Progenitor cell of endocrine pancreas (in vitro differentiated cells): Measurements from ENCODE around the gene CHRND. TPM values are rescaled to one million over a fixed set of nuclear protein-coding genes. Genes with fewer than 3 reads are reported as not detected.
A peak's percentile ranks its signal among the peaks of the same experiment; 100 is the strongest.

Experiments
- DNase-seq: peaks from one replicate; pipeline ENCODE4 v3.0.0; 2021; ENCODE audit warnings: low spot score; ENCODE audit not compliant: unreplicated experiment
- H3K27ac Mint-ChIP-seq: 2 replicates; pipeline ENCODE4 v1.8.0; 2021; ENCODE audit warnings: mild to moderate bottlenecking, moderate library complexity, mixed read lengths
- H3K27me3 Mint-ChIP-seq: 2 replicates; pipeline ENCODE4 v1.8.0; 2021; ENCODE audit warnings: mixed read lengths
- H3K36me3 Mint-ChIP-seq: 2 replicates; pipeline ENCODE4 v1.8.0; 2022; ENCODE audit warnings: mixed read lengths; ENCODE audit not compliant: insufficient read depth
- H3K4me1 Mint-ChIP-seq: 2 replicates; pipeline ENCODE4 v1.8.0; 2021; ENCODE audit warnings: low read depth, mixed read lengths
- H3K4me3 Mint-ChIP-seq: 2 replicates; pipeline ENCODE4 v1.8.0; 2021; ENCODE audit warnings: low read depth, mild to moderate bottlenecking, moderate library complexity, mixed read lengths
- H3K9me3 Mint-ChIP-seq: 2 replicates; pipeline ENCODE4 v1.8.0; 2021; ENCODE audit warnings: low read depth, mixed read lengths
- CTCF ChIP-seq: fragments of 200-600 bp; sonication (generic); IDR thresholded peaks from one replicate; pipeline ENCODE4 v1.5.0; 2021; ENCODE audit warnings: antibody characterized with exemption, mild to moderate bottlenecking; ENCODE audit not compliant: unreplicated experiment
- total RNA-seq: library from RNA; stranded (reverse); gene quantifications from 2 replicates; pipeline ENCODE4 v1.2.1, GENCODE V29; 2021

CHRND gene
- total RNA-seq, 1 donor from 2014 or later, result 0.12 TPM

DNA sequence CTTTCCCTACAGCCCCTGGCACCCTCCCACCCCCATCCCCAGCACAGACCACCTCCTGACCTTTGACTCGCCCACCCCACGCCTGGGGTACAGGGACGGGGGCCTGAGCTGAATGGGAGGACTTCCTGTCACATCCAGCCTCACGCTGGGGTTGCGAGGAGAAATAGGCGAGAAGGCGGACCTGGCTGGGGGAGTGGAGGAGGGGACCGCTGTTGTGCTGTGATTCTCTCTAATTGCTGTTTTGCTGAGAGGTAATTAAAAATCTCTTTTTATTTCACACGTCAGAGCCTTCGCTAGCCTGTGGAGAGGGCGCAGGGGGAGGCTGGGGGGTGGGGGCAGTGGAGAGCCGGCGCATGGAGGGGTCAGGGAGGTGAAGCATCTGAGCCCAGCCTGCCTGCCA is 28.6 kb upstream of the CHRND start:
- peaks cover 35% of the 10 kb centered on the region for H3K27me3 Mint-ChIP-seq
- H3K4me1 Mint-ChIP-seq, result peaks cover 1% of the 10 kb centered on the region
- no peak for TF ChIP-seq CTCF
- DNase-seq, result no peak
- H3K36me3 Mint-ChIP-seq, result no peaks in the 10 kb centered on the region
- H3K27ac Mint-ChIP-seq, result no peak overlapping the region
- H3K9me3 Mint-ChIP-seq, result no peaks in the 10 kb centered on the region
- no peak overlapping the region for H3K4me3 Mint-ChIP-seq

DNA sequence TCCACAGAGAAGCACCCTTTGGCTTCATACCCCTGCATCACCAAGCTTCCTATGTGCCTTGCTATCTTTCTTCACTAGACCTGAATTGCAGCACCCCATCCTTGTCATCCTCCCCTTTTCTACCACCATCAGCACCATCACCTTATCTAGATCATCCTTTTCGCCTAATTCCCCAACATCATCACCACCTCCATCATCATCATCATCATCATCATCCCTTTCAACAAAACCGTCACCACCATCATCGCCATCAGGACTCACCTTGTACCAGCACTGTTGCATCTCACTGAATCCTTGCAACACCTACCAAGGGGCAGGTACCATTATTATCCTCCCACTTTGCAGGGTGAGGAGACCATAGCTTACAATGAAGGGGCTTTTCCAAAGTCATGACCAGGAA is 27.5 kb upstream of the CHRND start:
- DNase-seq, result no peak
- Mint-ChIP-seq H3K9me3 (no peaks in the 10 kb centered on the region), H3K36me3 (no peaks in the 10 kb centered on the region), H3K4me1 (peaks cover 4% of the 10 kb centered on the region), H3K4me3 (no peak overlapping the region), H3K27me3 (peaks cover 33% of the 10 kb centered on the region), H3K27ac (no peak overlapping the region)
- no peak for TF ChIP-seq CTCF

DNA sequence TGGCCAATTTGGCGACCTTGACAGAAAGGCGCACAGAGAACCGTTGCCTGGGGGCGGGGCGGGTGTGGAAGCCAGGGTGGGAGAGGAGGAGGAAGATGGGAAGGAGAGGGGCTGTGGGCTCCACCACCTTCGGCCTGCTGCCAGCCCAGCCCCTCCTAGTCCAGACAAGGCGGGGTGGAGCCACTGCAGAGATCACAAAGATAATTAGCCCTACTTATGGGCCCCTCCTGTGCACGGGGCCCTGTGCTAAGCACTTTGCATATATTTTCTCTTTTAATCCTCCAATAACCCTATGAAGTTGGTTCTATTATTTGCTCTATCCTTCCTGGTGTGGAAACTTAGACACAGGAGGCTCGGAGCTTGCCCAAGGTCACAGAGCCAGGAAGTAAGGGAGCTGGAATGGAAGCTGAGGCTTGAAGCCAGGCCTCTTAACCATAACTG is 24.6 kb upstream of the CHRND start:
- no peak overlapping the region for H3K4me3 Mint-ChIP-seq
- H3K9me3 Mint-ChIP-seq, result no peaks in the 10 kb centered on the region
- TF ChIP-seq CTCF, result no peak
- no peaks in the 10 kb centered on the region for H3K36me3 Mint-ChIP-seq
- no peak for DNase-seq
- no peak overlapping the region for H3K27ac Mint-ChIP-seq
- H3K4me1 Mint-ChIP-seq, result peaks cover 4% of the 10 kb centered on the region
- peaks cover 55% of the 10 kb centered on the region for H3K27me3 Mint-ChIP-seq

GRCh38 chr2:232501794-232502390 is 24.1 kb upstream of the CHRND start:
- TF ChIP-seq CTCF, result no peak
- peaks cover 58% of the 10 kb centered on the region for H3K27me3 Mint-ChIP-seq

DNA sequence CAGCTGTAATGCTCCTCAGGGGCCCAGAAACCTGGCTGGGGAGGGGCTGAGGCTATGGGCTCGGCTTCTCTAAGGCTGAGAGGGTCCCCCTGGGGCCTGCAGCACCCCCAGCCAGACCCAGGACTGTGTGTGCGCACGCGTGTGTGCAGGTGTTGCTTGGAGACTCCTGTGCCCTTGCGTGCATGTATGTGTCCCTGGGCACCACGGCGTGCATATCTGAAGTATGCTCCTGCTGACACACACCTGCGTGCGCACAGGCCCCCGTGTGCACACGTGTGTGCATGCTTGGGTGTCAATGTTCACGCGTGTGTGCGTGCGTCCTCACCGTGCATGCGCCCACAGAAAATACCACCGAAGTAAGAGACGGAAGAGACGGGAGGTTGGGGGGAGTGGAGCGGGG is 23.4 kb upstream of the CHRND start:
- peak overlapping the region; percentile 74 for H3K4me3 Mint-ChIP-seq
- no peak for TF ChIP-seq CTCF
- H3K27me3 Mint-ChIP-seq, result peaks cover 63% of the 10 kb centered on the region
- no peaks in the 10 kb centered on the region for H3K36me3 Mint-ChIP-seq
- H3K27ac Mint-ChIP-seq, result no peak overlapping the region
- no peak for DNase-seq
- H3K4me1 Mint-ChIP-seq, result peaks cover 4% of the 10 kb centered on the region
- H3K9me3 Mint-ChIP-seq, result no peaks in the 10 kb centered on the region

More at GRCh38 chr2:232501794-232502390, 24.1 kb upstream of the CHRND start:
- Mint-ChIP-seq H3K27ac (no peak overlapping the region), H3K9me3 (no peaks in the 10 kb centered on the region), H3K4me3 (no peak overlapping the region), H3K36me3 (no peaks in the 10 kb centered on the region), H3K4me1 (peaks cover 4% of the 10 kb centered on the region)
- DNase-seq, result no peak
